ENCODE data around the gene TMCO4. TPM values are rescaled to one million over a fixed set of nuclear protein-coding genes. Genes with fewer than 3 reads are reported as not detected.
A peak's percentile ranks its signal among the peaks of the same experiment; 100 is the strongest.

The TMCO4 gene
- total RNA-seq, 1 donor from 2014 or later = 14.0 TPM

- Mint-ChIP-seq H3K4me3 (no peak overlapping the region), H3K36me3 (ENCODE audit: low read depth) (peaks cover 6% of the 10 kb centered on the region), H3K9me3 (no peaks in the 10 kb centered on the region), H3K4me1 (ENCODE audit: low read depth) (no peaks in the 10 kb centered on the region), H3K27ac (no peak overlapping the region), H3K27me3 (ENCODE audit: insufficient read depth) (no peaks in the 10 kb centered on the region)
- intact Hi-C loops (cut with micrococcal nuclease) = no loop called here
- no peak for DNase-seq (ENCODE audit: low spot score)
Measured at GRCh38 chr1:19749685-19750084, 50.0 kb downstream of the TMCO4 start.

GRCh38 chr1:19747761-19748160 is 52.0 kb downstream of the TMCO4 start:
- Mint-ChIP-seq H3K27ac (no peak overlapping the region), H3K36me3 (ENCODE audit: low read depth) (peaks cover 6% of the 10 kb centered on the region), H3K27me3 (ENCODE audit: insufficient read depth) (no peaks in the 10 kb centered on the region), H3K4me1 (ENCODE audit: low read depth) (no peaks in the 10 kb centered on the region), H3K9me3 (no peaks in the 10 kb centered on the region), H3K4me3 (no peak overlapping the region)
- DNase-seq (ENCODE audit: low spot score) = no peak
- intact Hi-C loops (cut with micrococcal nuclease) = no loop called here

- Mint-ChIP-seq H3K27me3 (ENCODE audit: insufficient read depth) (no peaks in the 10 kb centered on the region), H3K9me3 (no peaks in the 10 kb centered on the region), H3K36me3 (ENCODE audit: low read depth) (peaks cover 7% of the 10 kb centered on the region), H3K4me1 (ENCODE audit: low read depth) (no peaks in the 10 kb centered on the region), H3K4me3 (no peak overlapping the region), H3K27ac (no peak overlapping the region)
- intact Hi-C loops (cut with micrococcal nuclease) = no loop called here
- no peak for DNase-seq (ENCODE audit: low spot score)
Measured at GRCh38 chr1:19744886-19745285, 54.8 kb downstream of the TMCO4 start.

GRCh38 chr1:19744335-19744743 is 55.4 kb downstream of the TMCO4 start:
- no peak overlapping the region for H3K27ac Mint-ChIP-seq
- no peaks in the 10 kb centered on the region for H3K9me3 Mint-ChIP-seq
- no peak overlapping the region for H3K4me3 Mint-ChIP-seq
- H3K36me3 Mint-ChIP-seq (ENCODE audit: low read depth) = peaks cover 7% of the 10 kb centered on the region
- H3K4me1 Mint-ChIP-seq (ENCODE audit: low read depth) = no peaks in the 10 kb centered on the region
- intact Hi-C loops (cut with micrococcal nuclease) = no loop called here
- DNase-seq (ENCODE audit: low spot score) = no peak
- H3K27me3 Mint-ChIP-seq (ENCODE audit: insufficient read depth) = no peaks in the 10 kb centered on the region

GRCh38 chr1:19743793-19744192 is 55.9 kb downstream of the TMCO4 start:
- Mint-ChIP-seq H3K36me3 (ENCODE audit: low read depth) (peaks cover 7% of the 10 kb centered on the region), H3K4me1 (ENCODE audit: low read depth) (no peaks in the 10 kb centered on the region), H3K4me3 (no peak overlapping the region), H3K27me3 (ENCODE audit: insufficient read depth) (no peaks in the 10 kb centered on the region), H3K27ac (no peak overlapping the region), H3K9me3 (no peaks in the 10 kb centered on the region)
- intact Hi-C loops (cut with micrococcal nuclease) = no loop called here
- no peak for DNase-seq (ENCODE audit: low spot score)

GRCh38 chr1:19743180-19743579 is 56.5 kb downstream of the TMCO4 start:
- intact Hi-C loops (cut with micrococcal nuclease) = no loop called here
- DNase-seq (ENCODE audit: low spot score) = no peak
- Mint-ChIP-seq H3K27me3 (ENCODE audit: insufficient read depth) (peaks cover under 1% of the 10 kb centered on the region), H3K9me3 (no peaks in the 10 kb centered on the region), H3K4me3 (no peak overlapping the region), H3K4me1 (ENCODE audit: low read depth) (no peaks in the 10 kb centered on the region), H3K27ac (no peak overlapping the region), H3K36me3 (ENCODE audit: low read depth) (peaks cover 7% of the 10 kb centered on the region)

- intact Hi-C loops (cut with micrococcal nuclease) = no loop called here
- Mint-ChIP-seq H3K4me3 (no peak overlapping the region), H3K27ac (no peak overlapping the region), H3K36me3 (ENCODE audit: low read depth) (peaks cover 3% of the 10 kb centered on the region), H3K9me3 (no peaks in the 10 kb centered on the region), H3K4me1 (ENCODE audit: low read depth) (no peaks in the 10 kb centered on the region), H3K27me3 (ENCODE audit: insufficient read depth) (peaks cover 4% of the 10 kb centered on the region)
- DNase-seq (ENCODE audit: low spot score) = no peak
Measured at GRCh38 chr1:19739628-19740027, 60.1 kb downstream of the TMCO4 start.

- Mint-ChIP-seq H3K9me3 (no peaks in the 10 kb centered on the region), H3K36me3 (ENCODE audit: low read depth) (peaks cover 3% of the 10 kb centered on the region), H3K4me1 (ENCODE audit: low read depth) (no peaks in the 10 kb centered on the region), H3K27ac (no peak overlapping the region), H3K4me3 (no peak overlapping the region), H3K27me3 (ENCODE audit: insufficient read depth) (peaks cover 4% of the 10 kb centered on the region)
- DNase-seq (ENCODE audit: low spot score) = no peak
- intact Hi-C loops (cut with micrococcal nuclease) = no loop called here
Measured at GRCh38 chr1:19738669-19739068, 61.0 kb downstream of the TMCO4 start.

- no peaks in the 10 kb centered on the region for H3K9me3 Mint-ChIP-seq
Measured at GRCh38 chr1:19738076-19738475, 61.6 kb downstream of the TMCO4 start.

GRCh38 chr1:19737104-19737825 is 62.5 kb downstream of the TMCO4 start:
- no peak for DNase-seq (ENCODE audit: low spot score)
- Mint-ChIP-seq H3K36me3 (ENCODE audit: low read depth) (peaks cover 3% of the 10 kb centered on the region), H3K9me3 (no peaks in the 10 kb centered on the region), H3K27ac (no peak overlapping the region), H3K4me3 (no peak overlapping the region), H3K4me1 (ENCODE audit: low read depth) (no peaks in the 10 kb centered on the region), H3K27me3 (ENCODE audit: insufficient read depth) (peaks cover 4% of the 10 kb centered on the region)
- intact Hi-C loops (cut with micrococcal nuclease) = no loop called here

More at GRCh38 chr1:19738076-19738475, 61.6 kb downstream of the TMCO4 start:
- peaks cover 3% of the 10 kb centered on the region for H3K36me3 Mint-ChIP-seq (ENCODE audit: low read depth)
- peaks cover 4% of the 10 kb centered on the region for H3K27me3 Mint-ChIP-seq (ENCODE audit: insufficient read depth)
- H3K4me1 Mint-ChIP-seq (ENCODE audit: low read depth) = no peaks in the 10 kb centered on the region
- H3K4me3 Mint-ChIP-seq = no peak overlapping the region
- intact Hi-C loops (cut with micrococcal nuclease) = no loop called here
- peak overlapping the region; percentile 25 for H3K27ac Mint-ChIP-seq
- no peak for DNase-seq (ENCODE audit: low spot score)

GRCh38 chr1:19735440-19736127 is 64.1 kb downstream of the TMCO4 start:
- Mint-ChIP-seq H3K9me3 (peaks cover 6% of the 10 kb centered on the region), H3K36me3 (ENCODE audit: low read depth) (peaks cover 6% of the 10 kb centered on the region), H3K4me3 (no peak overlapping the region), H3K27me3 (ENCODE audit: insufficient read depth) (peaks cover 4% of the 10 kb centered on the region), H3K27ac (no peak overlapping the region), H3K4me1 (ENCODE audit: low read depth) (no peaks in the 10 kb centered on the region)
- intact Hi-C loops (cut with micrococcal nuclease) = no loop called here
- no peak for DNase-seq (ENCODE audit: low spot score)

- Mint-ChIP-seq H3K9me3 (peaks cover 14% of the 10 kb centered on the region), H3K27ac (no peak overlapping the region), H3K4me3 (no peak overlapping the region), H3K27me3 (ENCODE audit: insufficient read depth) (peaks cover 4% of the 10 kb centered on the region), H3K4me1 (ENCODE audit: low read depth) (no peaks in the 10 kb centered on the region), H3K36me3 (ENCODE audit: low read depth) (peaks cover 9% of the 10 kb centered on the region)
- intact Hi-C loops (cut with micrococcal nuclease) = no loop called here
- DNase-seq (ENCODE audit: low spot score) = no peak
Measured at GRCh38 chr1:19734472-19734999, 65.2 kb downstream of the TMCO4 start.

GRCh38 chr1:19734056-19734455 is 65.7 kb downstream of the TMCO4 start:
- Mint-ChIP-seq H3K27me3 (ENCODE audit: insufficient read depth) (peaks cover 4% of the 10 kb centered on the region), H3K4me1 (ENCODE audit: low read depth) (no peaks in the 10 kb centered on the region), H3K4me3 (no peak overlapping the region), H3K27ac (no peak overlapping the region), H3K9me3 (peaks cover 14% of the 10 kb centered on the region), H3K36me3 (ENCODE audit: low read depth) (peaks cover 9% of the 10 kb centered on the region)
- intact Hi-C loops (cut with micrococcal nuclease) = no loop called here
- no peak for DNase-seq (ENCODE audit: low spot score)
